Muscle layer of colon (tissue), 2 donors: Measurements from ENCODE around the gene NHLRC1.

ENCODE experiments used
- H3K27ac ChIP-seq: one replicate; pipeline ENCODE4 v1.7.0; 2013; ENCODE audit warnings: low read depth, mild to moderate bottlenecking, low read length, moderate library complexity
- H3K27me3 ChIP-seq, 2 donors: one replicate each; pipeline ENCODE4 v1.7.0; 2013; ENCODE audit warnings: low read length in 2 of 2, mild to moderate bottlenecking in 2 of 2; ENCODE audit not compliant: insufficient read depth in 2 of 2, control insufficient read depth in 1 of 2
- H3K36me3 ChIP-seq: one replicate; pipeline ENCODE4 v1.7.0; 2013; ENCODE audit warnings: mild to moderate bottlenecking, low read length; ENCODE audit not compliant: insufficient read depth
- H3K4me1 ChIP-seq: one replicate; pipeline ENCODE4 v1.7.0; 2013; ENCODE audit warnings: mild to moderate bottlenecking, low read length; ENCODE audit not compliant: insufficient read depth
- H3K4me3 ChIP-seq, 2 donors: one replicate each; pipeline ENCODE4 v1.7.0; 2013; ENCODE audit warnings: low read length in 2 of 2, low read depth in 1 of 2, mild to moderate bottlenecking in 1 of 2, moderate library complexity in 1 of 2
- H3K9ac ChIP-seq: one replicate; pipeline ENCODE4 v1.7.0; 2013; ENCODE audit warnings: low read length
- H3K9me3 ChIP-seq: one replicate; pipeline ENCODE4 v1.7.0; 2013; ENCODE audit warnings: mild to moderate bottlenecking, low read length
- donor health status: abdominal sarcoma.
- donor health status: Adenocarcinoma of cecum.

NHLRC1 gene

GRCh38 chr6:18078866-18079265 lies 43.6 kb downstream of the NHLRC1 start:
- no peaks in the 10 kb centered on the region for H3K36me3 ChIP-seq
- H3K4me3 ChIP-seq, result no peak overlapping the region
- no peak overlapping the region for H3K9ac ChIP-seq
- H3K9me3 ChIP-seq, result no peaks in the 10 kb centered on the region
- H3K27ac ChIP-seq, result no peak overlapping the region
- H3K4me1 ChIP-seq, result no peaks in the 10 kb centered on the region
- no peaks in the 10 kb centered on the region for H3K27me3 ChIP-seq

- H3K27me3 ChIP-seq, result no peaks in the 10 kb centered on the region
- no peaks in the 10 kb centered on the region for H3K36me3 ChIP-seq
- no peak overlapping the region for H3K9ac ChIP-seq
- no peak overlapping the region for H3K27ac ChIP-seq
- H3K4me1 ChIP-seq, result no peaks in the 10 kb centered on the region
- no peak overlapping the region for H3K4me3 ChIP-seq
- no peaks in the 10 kb centered on the region for H3K9me3 ChIP-seq
These were observed 46.2 kb downstream of the NHLRC1 start for GRCh38 chr6:18076231-18076630.

- Histone ChIP-seq H3K9me3 (no peaks in the 10 kb centered on the region), H3K27me3 (no peaks in the 10 kb centered on the region), H3K27ac (no peak overlapping the region), H3K9ac (no peak overlapping the region), H3K36me3 (no peaks in the 10 kb centered on the region), H3K4me1 (no peaks in the 10 kb centered on the region), H3K4me3 (no peak overlapping the region)
These were observed 49.6 kb downstream of the NHLRC1 start for GRCh38 chr6:18072841-18073240.

GRCh38 chr6:18070486-18070885 lies 52.0 kb downstream of the NHLRC1 start:
- Histone ChIP-seq H3K27me3 (no peaks in the 10 kb centered on the region), H3K9ac (no peak overlapping the region), H3K9me3 (no peaks in the 10 kb centered on the region), H3K36me3 (no peaks in the 10 kb centered on the region), H3K4me3 (no peak overlapping the region), H3K27ac (no peak overlapping the region), H3K4me1 (no peaks in the 10 kb centered on the region)
